ENCODE data around the gene ELFN1. TPM values are rescaled to one million over a fixed set of nuclear protein-coding genes. Genes with fewer than 3 reads are reported as not detected.

ELFN1 gene
- total and polyA plus RNA-seq, 10 of the 15 experiments (the other 5 are each of a cell fraction or from before 2014, with no cell fraction given) = 0.04 TPM; not detected in 9

- DNase-seq (ENCODE audit: low read depth, low spot score) (no peak), ATAC-seq (no peak), FAIRE-seq (no peak)
- Histone ChIP-seq H3K36me3 (ENCODE audit: control insufficient read depth in 2 of 2, insufficient read depth in 2 of 2, low read length in 1 of 2) (no peaks in the 10 kb centered on the region), H3K9ac (ENCODE audit: control insufficient read depth, insufficient read depth, low read length) (no peak overlapping the region), H3K4me3 (no peak overlapping the region), H4K20me1 (ENCODE audit: control insufficient read depth, insufficient read depth) (no peaks in the 10 kb centered on the region), H3K4me2 (ENCODE audit: control insufficient read depth, insufficient read depth) (no peak overlapping the region), H3K27me3 (replicated peaks in 1 of 2; ENCODE audit: control insufficient read depth in 2 of 2, insufficient read depth in 2 of 2, low read length in 1 of 2) (peaks cover 0 to 1% of the 10 kb centered on the region in 2 experiments; a peak in 1 of 4 replicates), H3K27ac (ENCODE audit: control insufficient read depth, insufficient read depth) (no peak overlapping the region), H3K9me3 (replicated peaks; ENCODE audit: control insufficient read depth, insufficient read depth, low read length) (no peaks in the 10 kb centered on the region), H2AFZ (ENCODE audit: control insufficient read depth, low read depth, low read length) (no peak overlapping the region), H3K4me1 (ENCODE audit: control insufficient read depth, insufficient read depth, low read length) (no peaks in the 10 kb centered on the region), H3K79me2 (ENCODE audit: control insufficient read depth, insufficient read depth, low read length) (no peaks in the 10 kb centered on the region)
- SMC1A ChIA-PET (ENCODE audit: uncharacterized antibody, unreplicated experiment) = no interaction called here
- no TSS peak for BruUV-seq (replicated peaks)
- intact Hi-C loops (cut with micrococcal nuclease; ENCODE audit: unreplicated experiment) (no loop called here), in situ Hi-C loops (cut with MboI) (loop anchor here (10.0 kb wide), 1 partner anchor 553 kb away; no protein-coding TSS in a partner anchor)
- WGBS (ENCODE audit: insufficient coverage, insufficient replicate concordance, low lambda C conversion rate, missing lambda C conversion rate) = 100% methylated on average over 3 of the region's 3 CpGs
- CTCF ChIA-PET = no interaction called here
- POLR2A ChIA-PET = no interaction called here
- RAD21 ChIA-PET (ENCODE audit: unreplicated experiment) = no interaction called here
- TF ChIP-seq REST (IDR thresholded peaks at IDR 0.05; ENCODE audit: low read depth, low read length) = no peak
- no peak for TF ChIP-seq ZNF592 (IDR thresholded peaks at IDR 0.05)
- TF ChIP-seq FOXK2 (IDR thresholded peaks at IDR 0.05) = no peak
- no peak for TF ChIP-seq PBX3 (IDR thresholded peaks at IDR 0.05; ENCODE audit: insufficient replicate concordance, low read depth, low read length)
- no peak for TF ChIP-seq EZH2 (IDR thresholded peaks at IDR 0.05; ENCODE audit: borderline replicate concordance, control insufficient read depth, low read depth, low read length)
- no peak for TF ChIP-seq ZBTB11 (CRISPR knock-in tag; IDR thresholded peaks at IDR 0.05)
- TF ChIP-seq TCF12 (IDR thresholded peaks at IDR 0.05; ENCODE audit: low read depth, low read length) = no peak
- no peak for TF ChIP-seq USF1 (IDR thresholded peaks at IDR 0.05; ENCODE audit: borderline replicate concordance, extremely low read length, insufficient read depth, low read depth, low read length)
- no peak for TF ChIP-seq JUND (IDR thresholded peaks at IDR 0.05; ENCODE audit: low read depth, low read length)
- no peak for TF ChIP-seq BCL11A (IDR thresholded peaks at IDR 0.05; ENCODE audit: low read depth, low read length)
- no peak for TF ChIP-seq HDAC2 (IDR thresholded peaks at IDR 0.05)
Measured at GRCh38 chr7:1661461-1661860, 8.6 kb upstream of the ELFN1 start.

All from GM12878 (cell line).